ENCODE measurements around the gene NOVA2.
A peak's percentile ranks its signal among the peaks of the same experiment; 100 is the strongest.

Gene NOVA2

DNA sequence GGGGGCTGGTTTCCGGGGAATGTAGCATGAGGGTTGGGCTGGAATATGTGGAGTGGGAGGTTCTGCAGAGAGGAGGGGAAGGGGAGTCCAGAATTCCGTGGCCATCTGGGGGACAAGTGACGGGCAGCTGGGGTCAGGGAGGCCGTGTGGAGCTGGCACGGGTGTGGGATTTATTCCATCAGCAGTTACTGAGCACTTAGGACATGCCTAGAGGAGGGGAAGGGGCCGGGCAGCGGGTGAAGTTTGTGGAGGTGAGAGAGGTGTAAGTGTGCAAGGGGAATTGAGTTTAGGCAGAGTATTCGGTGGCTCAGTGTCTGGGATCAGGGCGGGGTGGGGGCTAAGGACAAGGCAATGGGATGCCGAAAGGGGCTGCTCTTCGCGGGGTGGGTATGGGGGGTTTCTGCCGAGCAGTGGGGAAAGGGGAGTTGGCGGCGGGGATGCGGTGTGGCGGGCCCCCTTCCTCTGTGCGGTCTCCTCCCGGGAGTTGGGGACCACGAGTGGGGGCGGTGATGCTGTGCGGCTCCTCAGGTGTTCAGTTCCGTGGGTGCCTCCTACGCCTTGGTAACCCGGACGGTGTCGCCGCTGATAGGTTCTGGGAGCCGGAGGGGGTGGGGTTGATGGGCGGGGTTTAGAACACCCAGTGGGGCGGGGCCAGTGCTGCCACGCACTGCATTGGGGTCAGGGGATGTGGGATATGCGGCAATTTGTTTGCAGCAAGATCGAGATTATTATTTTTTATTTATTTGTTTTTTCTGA, 27.0 kb upstream of the NOVA2 start:
- DNase-seq: no peak

DNA sequence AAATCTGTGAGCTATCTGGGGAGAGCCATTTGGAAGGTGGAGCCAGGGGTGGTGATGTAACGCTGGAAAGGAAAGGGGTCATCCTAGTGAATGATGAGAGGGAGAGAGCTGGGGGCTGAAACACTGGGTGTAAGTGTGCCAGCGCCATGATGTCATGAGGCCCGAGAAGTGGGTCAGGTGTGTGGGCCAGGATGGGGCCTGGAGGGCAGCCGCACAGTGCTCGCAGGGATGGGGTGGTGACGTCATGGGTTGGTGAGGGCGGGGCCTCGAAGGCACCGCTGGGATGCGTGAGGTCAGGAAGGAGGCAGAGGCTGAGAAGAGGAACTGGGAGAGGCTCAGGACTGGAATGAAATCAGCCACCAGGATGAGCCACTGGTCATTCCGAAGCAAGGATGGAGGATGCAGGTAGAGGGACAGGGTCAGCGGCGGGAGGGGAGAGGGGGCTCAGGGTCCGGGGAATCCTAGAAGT, 26.0 kb upstream of the NOVA2 start:
- DNase-seq: no peak

DNA sequence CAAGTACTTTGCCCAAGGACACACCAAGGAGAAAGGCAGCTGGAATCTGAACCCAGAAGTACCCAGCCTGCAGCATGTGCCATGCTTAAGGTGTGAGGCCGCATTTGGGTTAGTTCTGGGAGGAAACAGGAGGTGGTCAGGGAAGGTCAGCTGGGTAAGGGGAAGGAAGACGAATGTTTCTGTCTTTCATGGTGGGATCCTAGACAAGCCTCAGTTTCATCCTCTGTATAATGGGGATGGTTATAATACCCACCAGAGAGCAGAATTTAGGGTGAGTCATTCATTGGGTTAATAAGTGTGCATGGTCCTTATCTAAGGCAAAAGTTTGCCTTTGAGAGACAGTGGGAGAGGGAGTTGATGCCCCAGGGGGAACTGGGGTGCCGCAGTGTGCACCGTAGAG, 25.2 kb upstream of the NOVA2 start:
- no peak for DNase-seq

DNA sequence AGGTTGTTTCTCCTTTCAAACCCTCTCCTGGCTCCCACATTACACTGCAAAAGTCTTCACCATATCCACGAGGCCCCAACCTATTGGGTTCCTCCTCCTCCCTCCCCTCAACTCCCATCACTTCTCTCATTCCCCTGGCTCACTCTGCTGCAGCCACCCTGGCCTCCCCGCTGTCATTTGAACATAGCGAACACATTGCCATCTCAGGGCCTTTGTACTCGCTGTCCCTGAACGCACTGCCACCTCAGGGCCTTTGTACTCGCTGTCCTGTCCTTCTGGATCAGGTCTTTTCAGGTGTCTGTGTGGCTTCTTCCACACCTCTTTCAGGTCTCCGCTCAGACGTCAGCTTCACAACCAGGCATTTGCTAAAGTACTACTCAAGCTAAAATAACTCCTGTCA, 23.3 kb upstream of the NOVA2 start:
- no peak for DNase-seq

DNA sequence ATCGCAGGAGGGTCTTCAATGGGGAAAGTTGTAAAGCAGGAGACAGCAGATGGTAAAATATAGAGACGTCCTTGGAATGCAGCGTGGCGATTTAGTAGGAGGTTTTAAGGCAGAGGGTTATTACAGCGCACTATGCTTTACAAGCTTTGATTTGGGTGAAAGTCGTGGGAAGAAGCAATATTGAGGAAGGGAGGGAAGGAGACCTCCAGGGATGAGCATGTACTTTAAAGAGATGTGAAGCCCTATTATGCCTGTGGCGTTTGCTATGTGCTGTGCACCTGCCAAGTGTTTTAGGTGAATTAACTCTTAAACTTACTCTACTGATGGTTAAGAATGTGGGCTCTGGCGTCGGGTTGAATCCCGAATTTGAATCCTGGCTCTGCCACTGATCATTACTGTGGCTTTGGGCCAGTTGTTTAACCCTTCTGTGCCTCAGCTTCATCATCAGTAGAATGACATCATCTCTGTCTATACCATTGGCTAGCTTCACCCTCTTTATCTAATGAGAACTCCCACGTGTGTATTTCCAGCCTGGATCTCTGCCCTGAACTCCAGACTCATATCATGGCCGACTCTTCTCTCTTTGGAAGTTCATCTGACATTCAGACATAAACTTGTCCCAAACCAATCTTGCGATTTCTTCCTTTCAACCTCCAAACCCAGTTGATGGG, 22.2 kb upstream of the NOVA2 start:
- no peak for DNase-seq

DNA sequence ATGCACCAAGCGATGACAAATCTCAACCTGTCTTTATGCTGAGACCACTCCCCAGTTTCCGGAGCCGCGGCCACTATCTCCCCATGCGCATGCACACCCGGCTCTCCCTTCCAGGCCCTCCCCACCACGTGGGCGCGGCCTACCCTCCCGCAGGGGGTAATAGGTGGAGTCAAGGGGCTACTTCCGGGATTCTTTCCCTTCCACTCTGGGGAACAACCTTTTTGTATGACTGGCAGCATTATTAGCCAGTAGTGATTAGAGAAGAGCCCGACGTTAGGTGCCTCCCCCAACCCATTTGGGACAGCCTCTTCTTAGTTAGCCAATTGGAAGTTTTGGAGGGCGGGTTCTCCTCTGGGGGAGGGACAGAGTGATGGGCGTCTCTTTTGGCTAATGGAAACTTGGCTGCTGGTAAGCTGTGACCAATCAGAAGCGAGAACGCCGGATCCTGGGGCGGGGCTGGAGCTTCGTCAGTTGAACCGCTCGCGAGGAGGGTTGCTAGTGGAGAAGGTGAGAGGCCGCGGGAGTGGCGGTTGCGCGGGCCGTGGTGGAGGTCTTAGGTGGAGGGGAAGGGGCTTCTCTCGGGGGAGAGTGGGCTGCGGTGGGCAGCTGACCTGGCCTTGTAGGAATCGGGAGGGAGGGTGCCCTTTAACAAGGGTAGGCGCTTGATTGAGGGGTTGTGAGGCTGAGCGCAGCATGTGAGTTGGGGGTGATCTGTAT, 21.5 kb upstream of the NOVA2 start, which contains the start of gene CCDC61:
Gene CCDC61 (plus strand): TSS at position 470 of the 717 bp plus-strand sequence. CDS start 7,552 bp downstream, outside the sequence.
- DNase-seq: peak; percentile 95 to 98

DNA sequence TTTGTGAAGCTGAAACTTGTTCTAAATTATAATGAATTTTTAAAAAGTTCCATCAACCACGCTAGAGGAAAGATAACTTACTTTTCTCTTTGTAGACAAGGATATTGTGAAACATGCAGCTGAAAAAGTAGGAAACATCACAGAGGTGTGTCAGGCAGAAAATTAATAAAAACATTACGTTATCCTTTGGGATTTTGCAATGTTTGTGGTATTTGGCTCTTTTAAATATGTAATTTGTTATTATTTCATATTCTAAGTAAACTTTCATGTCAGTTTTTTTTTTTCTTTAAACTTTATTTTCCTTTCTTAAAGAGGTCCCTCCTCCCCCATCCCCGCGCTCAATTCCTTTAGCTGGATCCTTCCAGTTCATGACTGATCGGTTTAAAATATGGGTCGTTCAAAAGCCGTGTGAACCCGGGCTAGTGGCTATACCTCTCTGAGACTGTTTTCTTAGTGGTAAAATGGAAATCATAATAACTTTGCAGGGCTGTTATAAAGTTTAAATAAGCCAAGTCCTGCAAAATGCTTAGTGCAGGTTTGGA, 20.9 kb upstream of the NOVA2 start:
- DNase-seq: peak in 1 of 2 experiments; percentile 61

DNA sequence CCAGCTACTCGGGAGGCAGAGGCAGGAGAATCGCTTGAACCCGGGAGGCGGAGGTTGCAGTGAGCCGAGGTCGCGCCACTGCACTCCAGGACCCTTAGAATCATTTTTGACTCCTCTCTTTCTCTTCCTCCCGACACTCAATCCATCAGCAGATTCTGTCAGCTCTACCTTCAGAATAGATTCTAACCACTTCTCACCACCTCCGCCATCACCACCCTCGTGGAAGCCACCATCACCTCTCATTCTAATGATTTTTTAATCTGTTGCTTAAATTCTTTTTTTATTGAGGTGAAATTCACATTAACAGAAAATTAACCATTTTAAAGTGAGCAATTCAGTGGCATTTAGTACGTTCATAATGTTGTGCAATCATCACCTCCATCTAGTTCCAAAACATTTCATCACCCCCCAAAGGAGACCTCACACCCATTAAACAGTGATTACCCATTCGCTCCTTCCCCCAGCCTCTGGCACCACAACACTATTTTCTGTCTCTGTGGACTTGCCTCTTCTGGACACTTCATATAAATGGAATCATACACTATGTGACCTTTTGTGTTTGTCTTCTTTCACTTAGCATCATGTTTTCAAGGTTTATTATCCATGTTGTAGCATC, 16.6 kb upstream of the NOVA2 start:
- DNase-seq: no peak

DNA sequence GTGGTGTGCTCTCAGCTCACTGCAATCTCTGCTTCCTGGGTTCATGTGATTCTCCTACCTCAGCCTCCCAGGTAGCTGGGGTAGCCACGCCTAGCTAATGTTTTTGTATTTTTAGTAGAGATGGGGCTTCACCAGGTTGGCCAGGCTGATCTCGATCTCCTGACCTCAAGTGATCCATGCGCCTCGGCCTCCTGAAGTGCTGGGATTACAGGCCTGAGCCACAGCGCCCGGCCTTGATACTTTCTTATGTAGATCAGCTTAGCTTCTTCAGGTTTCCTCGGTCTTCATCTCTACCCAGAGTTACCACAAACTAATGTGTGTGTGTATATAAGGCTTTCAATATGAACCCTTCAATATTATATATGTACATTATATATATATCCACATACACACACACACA, 11.7 kb upstream of the NOVA2 start:
- DNase-seq: no peak

DNA sequence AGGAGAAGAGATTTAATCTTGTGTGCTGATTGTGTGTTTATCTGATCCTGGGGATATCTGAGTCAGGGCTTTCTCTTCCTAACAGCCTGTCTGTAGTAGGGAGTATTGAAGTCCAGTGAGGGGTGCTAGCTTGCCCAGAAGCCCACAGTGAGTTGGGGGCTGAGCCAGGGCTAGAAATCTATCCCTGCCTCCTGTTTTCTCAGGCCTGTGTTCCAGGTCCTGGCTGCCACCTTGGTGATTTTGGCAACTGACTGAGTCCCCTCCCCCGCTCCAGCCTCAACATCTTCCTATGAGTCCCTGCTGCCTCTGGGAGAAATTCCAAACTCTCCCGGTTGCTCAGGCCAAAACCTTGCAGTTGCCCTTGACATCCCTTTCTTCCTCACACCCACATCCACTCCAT, 7.7 kb upstream of the NOVA2 start:
- no peak for DNase-seq

DNA sequence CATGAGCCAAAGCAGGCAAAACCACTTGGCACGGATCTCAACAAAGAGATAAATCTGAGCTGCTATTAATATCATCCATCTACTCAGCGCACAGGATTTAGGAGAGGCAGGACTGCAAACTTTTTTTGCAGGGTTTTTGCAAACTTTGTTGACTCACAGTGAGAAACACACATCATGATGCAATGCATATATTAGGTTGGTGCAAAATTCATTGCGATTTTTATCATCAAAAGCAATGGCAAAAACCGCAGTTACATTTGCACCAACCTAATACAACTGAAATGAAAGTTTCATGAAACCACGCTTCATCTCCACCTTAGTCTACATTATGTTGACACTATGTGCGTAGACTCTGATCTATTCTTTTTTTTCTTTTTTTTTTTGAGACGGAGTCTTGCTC, 4.5 kb upstream of the NOVA2 start:
- DNase-seq: no peak

DNA sequence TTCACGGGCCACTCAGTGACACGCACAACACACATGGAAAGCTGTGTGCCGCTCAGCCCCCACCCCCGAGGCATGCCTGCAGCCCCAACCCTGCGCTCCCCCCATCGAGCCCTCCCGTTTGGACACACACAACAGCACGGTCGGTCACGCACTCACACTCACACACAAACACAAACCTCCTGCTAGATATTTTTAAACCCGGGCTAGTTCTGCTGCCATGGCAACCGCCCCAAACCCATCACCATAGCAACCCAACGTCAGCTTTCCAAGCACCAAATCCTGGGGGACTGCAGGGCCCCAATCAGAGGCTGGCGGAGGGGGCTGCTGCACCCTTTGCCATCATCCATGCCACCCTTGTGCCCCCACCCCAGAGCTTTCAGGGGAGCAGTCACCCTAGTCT, 2.5 kb upstream of the NOVA2 start:
- no peak for DNase-seq

DNA sequence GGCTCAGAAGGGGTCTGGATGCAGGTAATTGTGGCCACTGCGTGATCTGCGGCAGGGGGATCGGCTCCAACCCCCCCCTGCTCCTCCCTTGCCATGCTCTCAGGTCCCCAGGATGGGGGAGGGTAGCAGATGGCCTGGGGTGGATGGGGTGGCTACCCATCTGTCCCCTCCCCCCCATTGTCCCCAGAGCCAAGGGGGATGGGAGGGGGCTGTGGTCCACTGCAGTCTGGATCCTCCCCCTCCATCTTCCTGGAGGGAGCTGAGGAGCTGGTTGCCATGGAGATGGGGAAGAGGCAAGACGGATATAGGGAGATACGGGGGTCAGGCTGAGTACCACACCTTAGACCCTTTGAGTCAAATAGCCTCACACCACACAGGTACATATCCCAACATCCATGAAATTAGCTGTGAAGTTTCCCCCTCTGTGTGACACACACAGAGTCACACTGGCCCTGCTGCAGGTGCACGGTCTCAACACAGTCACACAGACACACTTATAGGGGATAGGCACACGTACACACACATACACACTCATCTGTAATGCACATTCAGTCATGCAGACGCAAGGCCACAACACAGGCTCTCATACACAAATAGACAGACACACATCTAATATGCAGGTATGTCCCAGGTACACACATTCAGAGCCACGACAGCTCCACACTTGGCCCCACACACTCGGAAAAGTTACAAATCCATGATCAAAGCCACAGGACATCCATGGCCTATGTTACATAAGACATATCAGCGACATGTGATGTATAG, 1.8 kb upstream of the NOVA2 start:
- no peak for DNase-seq

DNA sequence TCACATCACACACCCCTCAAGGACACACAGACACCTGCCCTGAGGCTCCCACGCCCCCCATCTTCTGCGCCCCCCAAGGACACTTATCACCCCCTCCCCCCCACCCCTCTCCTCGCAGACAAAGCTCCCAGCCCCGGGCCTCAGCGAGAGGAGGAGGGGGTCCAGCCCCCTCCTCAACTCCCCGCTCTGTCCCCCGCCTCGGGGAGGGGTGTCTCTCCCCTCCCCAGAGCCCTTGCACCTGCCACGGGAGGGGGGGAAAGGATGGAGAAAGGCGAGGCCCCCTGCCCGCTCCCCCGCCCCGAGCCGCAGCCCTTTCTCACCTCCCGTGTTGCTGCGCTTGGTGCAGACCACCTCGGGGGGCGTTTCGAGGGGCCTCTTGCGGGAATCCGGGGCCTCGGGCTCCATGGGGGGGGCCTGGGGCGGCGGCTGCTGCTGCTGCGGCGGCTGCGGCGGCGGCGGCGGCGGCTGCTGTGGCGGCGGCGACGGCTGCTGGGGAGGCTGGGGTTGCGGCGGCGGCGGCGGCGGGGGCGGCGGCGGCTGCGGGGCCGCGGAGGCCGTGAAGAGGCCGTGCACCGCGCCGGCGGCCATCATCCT, 621 bp downstream of the NOVA2 start:
- DNase-seq: no peak

DNA sequence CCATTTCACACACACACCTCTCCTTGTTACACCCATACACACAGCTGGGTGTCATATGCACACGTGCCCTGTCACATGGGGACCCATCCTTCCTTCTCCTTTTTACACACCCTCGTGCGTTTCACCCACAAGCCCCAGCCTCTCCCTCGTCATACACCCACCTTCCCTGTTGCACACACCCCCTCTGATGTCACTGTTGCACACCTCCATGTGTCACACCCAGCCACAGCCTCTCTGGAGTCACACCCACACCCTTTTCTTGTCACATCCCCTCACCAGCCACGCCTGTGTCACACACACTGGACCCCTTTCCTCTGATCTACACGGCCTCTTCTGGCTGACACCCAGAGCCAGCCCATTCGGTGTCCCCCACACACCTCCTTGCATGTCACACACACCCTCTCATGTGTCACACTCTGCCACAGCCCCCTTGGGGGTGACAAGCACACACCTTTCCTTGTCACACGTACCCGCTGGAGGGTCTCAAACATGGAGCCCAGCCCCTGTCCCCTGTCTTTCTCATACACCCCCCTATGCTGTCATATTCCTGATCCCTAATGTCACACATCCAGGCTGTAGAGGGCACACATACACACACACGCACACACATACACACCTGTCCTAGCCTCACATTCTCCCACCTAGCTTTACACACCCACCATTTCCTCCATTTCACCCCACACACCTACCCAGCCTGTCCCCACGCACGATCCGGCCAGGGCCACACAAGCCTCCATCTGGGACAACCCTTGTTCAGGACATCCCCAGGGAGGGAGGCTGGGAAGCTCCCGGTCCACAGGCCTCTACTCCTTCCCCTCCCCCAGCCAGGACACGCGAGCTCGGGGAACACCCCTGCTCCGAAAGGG, 1.4 kb downstream of the NOVA2 start:
- peak; percentile 11 to 23 for DNase-seq

DNA sequence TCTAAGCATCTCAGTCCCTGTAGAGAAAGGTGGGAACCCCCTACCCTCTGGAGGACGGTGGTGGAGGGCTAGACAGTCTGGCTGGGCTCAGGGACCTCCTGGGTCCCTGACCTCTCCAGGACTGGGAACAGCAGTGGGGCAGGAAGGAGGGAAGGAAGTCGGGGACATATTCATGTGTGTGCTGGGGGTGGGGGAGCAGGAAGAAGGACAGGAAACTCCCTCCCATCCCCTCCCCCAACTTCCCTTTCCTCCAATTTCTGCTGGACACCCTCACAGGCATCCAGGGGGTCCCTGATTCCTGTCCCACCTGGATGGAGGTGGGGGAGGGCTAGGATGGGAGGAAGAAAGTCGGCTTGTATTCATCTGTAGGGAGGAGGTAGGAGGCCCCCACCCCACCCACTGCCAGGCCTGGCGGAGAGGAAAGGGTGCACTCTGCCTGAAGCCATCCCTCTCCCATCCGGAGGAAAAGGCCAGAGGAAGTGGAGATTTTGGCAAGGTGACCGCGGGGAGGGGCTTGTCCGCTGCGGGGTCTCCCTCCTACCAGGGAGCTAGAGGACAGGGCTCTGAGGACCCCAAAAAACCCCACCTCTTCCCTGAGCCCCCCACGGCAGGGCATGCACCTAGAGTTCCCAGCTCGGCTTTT, 2.3 kb downstream of the NOVA2 start:
- DNase-seq: no peak

DNA sequence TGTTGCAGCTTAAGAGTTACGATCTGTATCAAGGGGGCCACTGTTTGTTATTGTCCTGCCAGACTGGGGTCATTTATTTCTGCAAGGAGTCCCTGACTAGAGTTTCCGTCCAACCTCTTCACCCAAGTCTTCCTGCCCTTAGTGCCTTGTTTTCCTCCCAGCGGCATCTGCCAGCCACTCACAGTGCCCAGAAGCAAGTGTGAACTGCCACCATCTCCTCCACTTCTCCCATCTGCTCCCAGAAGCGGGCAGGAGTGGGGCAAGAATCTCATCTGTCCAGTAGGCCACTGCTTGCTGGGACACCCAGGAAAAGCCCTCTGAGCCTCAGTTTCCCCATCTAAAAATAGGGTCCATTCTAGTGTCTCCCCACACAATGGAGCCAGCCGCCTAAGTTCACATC, 4.0 kb downstream of the NOVA2 start:
- DNase-seq: no peak

DNA sequence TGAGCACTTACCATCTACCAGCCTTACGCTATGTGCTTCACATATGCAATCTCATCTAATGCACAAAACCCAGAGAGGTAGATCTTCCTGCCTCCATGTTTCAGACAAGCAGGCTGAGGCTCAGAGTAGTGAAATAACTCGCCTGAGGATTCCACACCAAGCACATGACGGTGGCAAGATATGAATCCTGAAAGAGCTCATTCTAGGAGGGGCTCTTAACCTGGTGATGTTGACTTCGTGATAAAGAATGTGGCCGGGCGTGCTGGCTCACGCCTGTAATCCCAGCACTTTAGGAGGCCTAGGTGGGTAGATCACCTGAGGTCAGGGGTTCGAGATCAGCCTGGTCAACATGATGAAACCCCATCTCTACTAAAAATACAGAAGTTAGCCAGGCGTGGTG, 5.0 kb downstream of the NOVA2 start:
- no peak for DNase-seq

DNA sequence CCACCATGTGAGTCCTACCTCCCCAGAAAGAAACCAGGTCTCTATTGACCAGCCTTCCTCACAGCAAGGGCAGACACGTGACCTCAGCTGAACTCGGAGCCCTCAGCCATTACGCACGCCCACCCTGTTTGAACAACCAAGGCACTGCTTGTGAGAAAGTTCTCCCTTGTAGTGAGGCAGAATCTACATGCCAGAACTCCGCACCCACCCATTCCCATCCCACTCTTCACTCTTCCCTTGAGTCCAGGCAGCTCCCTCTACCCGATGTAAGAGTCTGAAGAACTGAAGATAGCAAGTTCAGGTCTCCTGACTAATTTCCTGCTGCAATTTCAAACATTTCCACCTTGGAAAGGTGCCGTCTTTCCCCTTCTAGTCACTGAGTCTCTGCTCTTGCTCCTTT, 6.4 kb downstream of the NOVA2 start:
- no peak for DNase-seq

DNA sequence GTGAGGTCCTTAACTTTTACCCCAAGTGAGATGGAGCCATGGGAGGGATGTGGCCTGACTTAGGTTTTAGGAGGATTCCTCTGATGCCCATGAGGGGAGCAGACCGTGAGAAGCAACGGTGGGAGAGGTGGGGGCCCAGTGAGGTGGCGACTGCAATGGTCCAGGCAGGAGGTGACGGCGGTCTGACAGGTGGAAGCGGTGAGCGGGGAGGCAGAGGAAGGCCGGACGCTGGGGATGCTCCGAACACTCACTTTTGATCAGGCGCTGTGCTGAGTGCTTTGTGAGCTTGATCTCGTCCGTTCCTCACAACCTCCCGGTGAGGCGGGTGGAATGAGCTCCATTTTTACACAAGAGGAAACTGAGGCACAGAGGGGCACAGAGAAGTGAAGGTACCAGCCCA, 11.6 kb downstream of the NOVA2 start:
- no peak for DNase-seq
